Keratinocyte (primary cell): ENCODE results near the gene TEAD3. TPM values are rescaled to one million over a fixed set of nuclear protein-coding genes. Genes with fewer than 3 reads are reported as not detected.

Experiments used
- DNase-seq: peaks from one replicate; pipeline ENCODE4 v3.0.0-alpha.2; 2011; ENCODE audit warnings: low read depth, missing footprints, low spot score
- FAIRE-seq: peaks from 2 replicates; lab custom pipeline; 2011; peaks lifted over from hg19 to GRCh38; lab: Jason Lieb, UNC
- H2AFZ ChIP-seq: 2 replicates; pipeline ENCODE4 v1.6.0; 2012; ENCODE audit warnings: low read length, control low read depth, inconsistent platforms; ENCODE audit not compliant: control insufficient read depth
- H3K27ac ChIP-seq: 2 replicates; pipeline ENCODE4 v1.5.1; 2011; ENCODE audit warnings: low read length; ENCODE audit not compliant: control insufficient read depth, insufficient read depth
- H3K27me3 ChIP-seq: 3 replicates; pipeline ENCODE4 v1.6.0; 2011; ENCODE audit warnings: low read length; ENCODE audit not compliant: control insufficient read depth, insufficient read depth; ENCODE audit errors: extremely low read depth
- H3K36me3 ChIP-seq, 2 experiments: 2 replicates in 1 of 2; 3 replicates in 1 of 2; pipeline ENCODE4 v1.5.1; 2011; ENCODE audit warnings: low read length in 2 of 2, mild to moderate bottlenecking in 1 of 2; ENCODE audit not compliant: control insufficient read depth in 2 of 2, insufficient read depth in 2 of 2; ENCODE audit errors: extremely low read depth in 1 of 2
- H3K4me1 ChIP-seq: 3 replicates; pipeline ENCODE4 v1.5.1; 2011; ENCODE audit warnings: low read length; ENCODE audit not compliant: control insufficient read depth, insufficient read depth; ENCODE audit errors: extremely low read depth
- H3K4me2 ChIP-seq: 3 replicates; pipeline ENCODE4 v1.6.0; 2011; ENCODE audit warnings: low read depth, low read length; ENCODE audit not compliant: control insufficient read depth, insufficient read depth; ENCODE audit errors: extremely low read depth
- H3K4me3 ChIP-seq, 3 experiments: fragments of 200-600 bp in 1 of 3; sonication (generic) in 1 of 3; 2 replicates in 2 of 3; 3 replicates in 1 of 3; pipeline ENCODE4 v1.5.1; 2011 to 2016; ENCODE audit warnings: low read length in 3 of 3, mild to moderate bottlenecking in 3 of 3, control low read depth in 2 of 3, inconsistent platforms in 1 of 3, low read depth in 1 of 3, mixed read lengths in 1 of 3, mixed run types in 1 of 3, moderate library complexity in 1 of 3; ENCODE audit not compliant: control insufficient read depth in 2 of 3, insufficient read depth in 2 of 3; ENCODE audit errors: extremely low read depth in 1 of 3
- H3K79me2 ChIP-seq: 2 replicates; pipeline ENCODE4 v1.6.0; 2012; ENCODE audit warnings: low read length; ENCODE audit not compliant: control insufficient read depth, insufficient read depth
- H3K9ac ChIP-seq: 3 replicates; pipeline ENCODE4 v1.6.0; 2011; ENCODE audit warnings: low read length; ENCODE audit not compliant: control insufficient read depth, insufficient read depth; ENCODE audit errors: extremely low read depth
- H3K9me1 ChIP-seq: 3 replicates; pipeline ENCODE4 v1.6.0; 2011; ENCODE audit warnings: low read length; ENCODE audit not compliant: control insufficient read depth, insufficient read depth; ENCODE audit errors: extremely low read depth
- H3K9me3 ChIP-seq: 2 replicates; pipeline ENCODE4 v1.5.1; 2012; ENCODE audit warnings: low read depth, low read length; ENCODE audit not compliant: control insufficient read depth
- H4K20me1 ChIP-seq: 3 replicates; pipeline ENCODE4 v1.6.0; 2011; ENCODE audit warnings: low read length; ENCODE audit not compliant: control insufficient read depth, insufficient read depth; ENCODE audit errors: extremely low read depth
- EZH2 ChIP-seq: IDR thresholded peaks from one replicate; pipeline ENCODE4 v1.6.1; 2012; ENCODE audit warnings: inconsistent platforms, mild to moderate bottlenecking, low read length, moderate library complexity
- dilution Hi-C: fragments of 300-500 bp; cut with MboI; formaldehyde crosslinking; loops from one replicate; pipeline ENCODE4 v1.7.0; 2020; ENCODE audit warnings: low sequenced_read_pairs; ENCODE audit not compliant: extremely low pct_ligation_motif_present
- polyA plus RNA-seq, 5 experiments: library from polyadenylated mRNA; depleted of rRNA in 3 of 5; stranded (reverse) in 3 of 5; stranded (forward) in 1 of 5; unstranded in 1 of 5; fragments of >200 nt; gene quantifications; 1 replicate in 1 of 5; 2 replicates in 3 of 5; 3 replicates in 1 of 5; pipeline versions ENCODE4 v1.2.1 to v1.2.3, GENCODE V29; 2011 to 2012; ENCODE audit warnings: missing spikeins in 2 of 5, low read depth in 1 of 5, low replicate concordance in 1 of 5
- TF ChIP-seq, protein P1 (sequence below), 3 experiments: IDR thresholded peaks in 1 of 3; conservative IDR thresholded peaks in 1 of 3; optimal IDR thresholded peaks in 1 of 3; 2 replicates in 2 of 3; 3 replicates in 1 of 3; pipeline versions ENCODE3 to v1.5.1; 2011; ENCODE audit warnings: low read length in 3 of 3, mild to moderate bottlenecking in 3 of 3, moderate library complexity in 2 of 3, control low read depth in 1 of 3, inconsistent platforms in 1 of 3; ENCODE audit not compliant: insufficient read depth in 2 of 3; ENCODE audit errors: extremely low read depth in 1 of 3

TEAD3 gene
- polyA plus RNA-seq, 1 donor (not counting 4 experiments of a cell fraction or from before 2014, with no cell fraction given) = 5.7 TPM

DNA sequence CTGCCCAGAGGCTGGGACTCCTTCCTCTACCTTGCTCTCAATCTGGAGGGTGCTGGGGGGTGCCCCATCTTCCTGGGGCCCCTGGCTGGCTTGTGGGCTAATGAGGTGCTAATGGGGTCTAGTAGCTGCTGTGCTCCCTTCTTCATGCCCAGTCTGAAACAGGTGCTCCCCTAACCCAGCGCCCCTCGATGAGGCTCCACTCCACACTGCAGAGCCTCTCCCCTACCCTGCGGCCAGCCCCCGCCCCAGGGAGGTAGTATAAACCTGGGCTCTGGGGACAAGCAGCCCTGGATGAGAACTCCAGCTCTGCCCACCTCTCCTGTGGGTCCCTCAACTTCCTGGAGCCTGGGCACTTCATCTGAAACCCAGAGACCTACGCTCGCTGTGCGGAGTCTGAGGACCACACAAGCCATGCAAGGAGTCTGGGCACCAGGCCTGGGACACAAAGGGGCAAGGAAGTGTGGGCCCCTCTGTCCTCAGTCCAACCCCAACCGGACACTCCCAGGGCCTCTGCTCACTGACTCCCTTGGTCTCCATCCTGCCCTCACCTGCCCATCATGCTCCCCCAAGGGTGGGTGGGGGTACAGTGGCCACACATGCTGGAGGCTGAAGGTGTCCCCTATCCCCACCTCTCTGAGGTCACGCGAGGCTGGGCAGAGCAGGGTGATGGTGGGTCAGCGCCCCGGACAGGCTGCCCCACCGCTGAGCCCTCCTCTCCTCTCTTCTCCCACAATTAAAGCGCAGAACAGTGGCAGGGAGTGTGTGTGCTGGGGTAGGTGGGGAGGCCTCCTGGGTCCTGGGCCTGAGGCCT, 22.5 kb downstream of the TEAD3 start:
- H3K79me2 ChIP-seq = peaks cover 17% of the 10 kb centered on the region
- peaks cover 18 to 49% of the 10 kb centered on the region in 2 experiments for H3K36me3 ChIP-seq
- DNase-seq (no peak), FAIRE-seq (no peak)
- H3K4me2 ChIP-seq = no peak overlapping the region
- H3K4me1 ChIP-seq = peaks cover 8% of the 10 kb centered on the region
- H4K20me1 ChIP-seq = peaks cover 35% of the 10 kb centered on the region
- no peak overlapping the region for H3K4me3 ChIP-seq
- no peak overlapping the region for H3K9ac ChIP-seq
- peaks cover 3% of the 10 kb centered on the region for H3K9me1 ChIP-seq
- dilution Hi-C loops = no loop called here
- no peaks in the 10 kb centered on the region for H3K27me3 ChIP-seq
- H3K27ac ChIP-seq = no peak overlapping the region
- H3K9me3 ChIP-seq = no peaks in the 10 kb centered on the region
- no peak overlapping the region for H2AFZ ChIP-seq
- TF ChIP-seq, protein P1, sequence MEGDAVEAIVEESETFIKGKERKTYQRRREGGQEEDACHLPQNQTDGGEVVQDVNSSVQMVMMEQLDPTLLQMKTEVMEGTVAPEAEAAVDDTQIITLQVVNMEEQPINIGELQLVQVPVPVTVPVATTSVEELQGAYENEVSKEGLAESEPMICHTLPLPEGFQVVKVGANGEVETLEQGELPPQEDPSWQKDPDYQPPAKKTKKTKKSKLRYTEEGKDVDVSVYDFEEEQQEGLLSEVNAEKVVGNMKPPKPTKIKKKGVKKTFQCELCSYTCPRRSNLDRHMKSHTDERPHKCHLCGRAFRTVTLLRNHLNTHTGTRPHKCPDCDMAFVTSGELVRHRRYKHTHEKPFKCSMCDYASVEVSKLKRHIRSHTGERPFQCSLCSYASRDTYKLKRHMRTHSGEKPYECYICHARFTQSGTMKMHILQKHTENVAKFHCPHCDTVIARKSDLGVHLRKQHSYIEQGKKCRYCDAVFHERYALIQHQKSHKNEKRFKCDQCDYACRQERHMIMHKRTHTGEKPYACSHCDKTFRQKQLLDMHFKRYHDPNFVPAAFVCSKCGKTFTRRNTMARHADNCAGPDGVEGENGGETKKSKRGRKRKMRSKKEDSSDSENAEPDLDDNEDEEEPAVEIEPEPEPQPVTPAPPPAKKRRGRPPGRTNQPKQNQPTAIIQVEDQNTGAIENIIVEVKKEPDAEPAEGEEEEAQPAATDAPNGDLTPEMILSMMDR (optimal IDR thresholded peaks at IDR 0.05 in 1 of 3, IDR thresholded peaks at IDR 0.05 in 1 of 3, conservative IDR thresholded peaks at IDR 0.05 in 1 of 3; ENCODE audit: extremely low read depth in 1 of 3, insufficient read depth in 2 of 3, low read length in 3 of 3) = no peak
- TF ChIP-seq EZH2 = no peak

DNA sequence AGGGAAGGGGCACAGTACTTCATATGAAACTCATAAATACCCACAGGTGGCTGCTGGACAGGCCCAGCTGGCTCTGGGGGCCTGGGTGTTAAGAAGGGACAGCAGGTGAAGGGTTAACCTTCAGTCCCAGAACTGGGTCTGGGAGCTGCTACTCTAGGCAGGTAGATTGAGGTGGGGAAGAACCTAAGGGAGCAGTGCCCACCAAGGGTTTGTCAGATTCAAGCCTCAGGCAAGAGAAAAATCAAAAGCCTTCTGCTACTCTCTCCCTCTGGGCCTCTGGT, 23.1 kb downstream of the TEAD3 start:
- TF ChIP-seq, protein P1 (optimal IDR thresholded peaks at IDR 0.05 in 1 of 3, IDR thresholded peaks at IDR 0.05 in 1 of 3, conservative IDR thresholded peaks at IDR 0.05 in 1 of 3; ENCODE audit: extremely low read depth in 1 of 3, insufficient read depth in 2 of 3, low read length in 3 of 3) = no peak
- no peak for TF ChIP-seq EZH2
- Histone ChIP-seq H3K27ac (no peak overlapping the region), H3K4me1 (peaks cover 8% of the 10 kb centered on the region), H3K4me2 (no peak overlapping the region), H3K9ac (no peak overlapping the region), H3K79me2 (peaks cover 22% of the 10 kb centered on the region), H3K9me1 (peaks cover 3% of the 10 kb centered on the region), H3K36me3 (peaks cover 18 to 53% of the 10 kb centered on the region in 2 experiments), H3K27me3 (no peaks in the 10 kb centered on the region), H4K20me1 (peaks cover 40% of the 10 kb centered on the region), H3K9me3 (no peaks in the 10 kb centered on the region), H3K4me3 (no peak overlapping the region), H2AFZ (no peak overlapping the region)
- dilution Hi-C loops = no loop called here
- FAIRE-seq (no peak), DNase-seq (no peak)
